NCI-H2171 treated with DMSO at 0.1 percent for 48 hours (cell line): Measurements from ENCODE around the gene ZFX.
A peak's percentile ranks its signal among the peaks of the same experiment; 100 is the strongest.

ENCODE experiments used
- DNase-seq: peaks from one replicate; lab custom pipeline; 2025; lab: John Stamatoyannopoulos, UW

Gene ZFX

DNA sequence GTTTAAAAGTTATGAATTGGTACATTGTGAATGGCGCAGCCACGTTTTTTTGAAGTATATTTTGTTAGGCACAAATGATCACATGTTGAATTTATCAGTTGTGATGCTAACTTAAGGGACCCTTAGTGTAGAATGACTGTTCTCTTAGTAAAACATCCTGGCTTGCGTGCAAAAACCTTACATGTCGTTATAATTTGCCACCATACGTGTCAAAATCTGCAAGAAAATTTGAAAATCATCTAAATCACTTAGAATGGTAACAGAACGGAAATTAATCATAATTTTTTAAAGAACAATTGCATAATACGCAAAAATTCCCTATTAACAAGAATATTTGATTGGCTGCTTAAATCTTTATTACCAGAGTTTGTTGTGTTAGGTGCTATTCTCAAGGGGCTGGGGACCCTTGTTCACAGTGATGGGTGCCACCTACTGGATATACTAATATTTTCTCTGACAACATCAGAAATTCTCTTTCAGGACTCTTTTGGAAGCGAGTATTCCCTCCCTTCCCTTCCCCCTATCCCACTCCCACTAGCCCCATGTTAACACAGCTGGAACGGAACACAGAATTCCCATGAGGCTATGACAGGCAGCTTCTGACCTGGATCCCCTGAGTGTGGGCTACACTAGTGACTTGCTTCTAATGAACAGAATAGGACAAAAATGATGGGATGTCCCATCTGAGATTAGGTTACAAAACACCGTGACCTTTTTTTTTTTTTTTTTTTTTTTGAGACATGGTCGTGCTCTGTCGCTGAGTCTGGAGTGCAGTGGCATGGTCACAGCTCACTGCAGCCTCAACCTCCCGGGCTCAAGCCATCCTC lies 92.5 kb downstream of the ZFX start:
- DNase-seq, result peak; percentile 23

DNA sequence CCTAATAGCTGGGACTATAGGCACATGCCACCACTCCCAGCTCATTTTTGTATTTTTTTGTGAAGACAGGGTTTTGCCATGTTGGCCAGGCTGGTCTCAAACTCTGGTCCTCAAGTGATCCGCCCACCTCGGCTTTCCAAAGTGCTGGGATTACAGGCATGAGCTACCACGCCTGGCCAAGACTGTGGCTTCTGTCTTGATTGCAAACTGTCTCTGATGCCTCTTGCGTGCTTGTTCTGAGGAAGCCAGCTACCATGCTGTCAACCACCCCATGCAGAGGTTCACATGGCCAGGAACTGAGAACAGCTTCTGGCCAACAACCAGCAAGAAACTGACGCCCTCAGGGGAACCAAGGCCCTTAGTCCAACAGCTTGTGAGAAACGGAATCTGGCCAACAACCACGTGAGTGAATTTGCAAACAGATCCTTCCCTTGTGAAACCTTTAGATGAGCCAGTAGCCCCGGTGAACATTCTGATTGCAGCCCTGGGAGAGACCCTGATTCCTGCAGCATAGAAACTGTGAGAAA lies 93.2 kb downstream of the ZFX start:
- no peak for DNase-seq

DNA sequence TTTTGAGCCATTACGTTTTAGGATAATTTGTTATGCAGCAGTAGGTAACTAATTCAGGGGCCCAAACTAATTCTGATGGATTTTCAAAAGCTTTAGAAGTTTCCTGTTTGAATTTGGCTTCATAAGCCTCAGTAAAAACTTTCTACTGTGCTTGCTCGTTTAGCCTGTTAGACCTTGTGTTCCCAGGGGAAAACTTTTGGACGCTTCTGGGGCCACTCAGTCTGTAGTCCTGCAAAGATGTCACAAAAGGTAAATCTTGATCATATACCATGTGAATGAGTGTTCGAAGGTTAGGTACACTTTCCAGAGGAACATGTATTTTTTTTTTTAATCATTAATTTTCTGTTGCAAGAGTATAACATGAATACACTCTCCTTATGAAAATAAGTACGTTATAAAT lies 93.7 kb downstream of the ZFX start:
- no peak for DNase-seq

DNA sequence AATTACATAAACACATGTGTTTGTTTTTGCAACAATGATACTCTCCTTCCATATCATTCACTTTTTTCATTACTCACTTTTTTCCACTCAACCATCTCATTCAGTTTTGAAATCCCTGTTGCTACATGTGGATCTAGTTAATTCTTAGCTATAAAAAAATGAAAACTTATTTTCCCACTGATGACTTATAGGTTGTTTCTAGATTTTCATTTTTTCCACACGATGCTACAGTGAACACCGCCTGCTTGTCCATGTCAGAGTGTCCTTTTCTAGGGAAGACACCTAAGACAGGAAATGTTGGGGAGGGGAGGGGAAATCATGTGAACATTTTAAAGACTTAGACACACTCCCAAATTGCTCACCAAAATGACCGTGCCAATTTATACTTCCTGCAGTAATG lies 94.2 kb downstream of the ZFX start:
- no peak for DNase-seq

DNA sequence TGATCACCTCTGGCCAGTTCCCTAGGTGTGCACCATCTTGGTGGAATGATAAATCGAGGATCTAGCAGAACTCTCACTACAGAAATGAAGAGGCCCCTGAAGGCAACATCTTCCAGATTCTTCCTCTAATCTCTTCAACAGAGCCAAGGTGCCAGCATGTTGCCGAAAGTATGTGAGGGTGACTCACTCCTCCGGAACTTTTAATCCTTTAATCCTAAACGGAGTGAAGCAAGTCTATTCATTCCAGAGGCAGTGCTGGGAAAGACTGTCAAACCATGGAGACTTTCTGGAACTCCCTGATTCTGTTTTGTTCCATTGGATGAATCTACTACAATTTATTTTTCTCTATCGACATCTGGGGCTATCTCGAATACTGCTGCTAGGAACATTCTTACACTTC lies 95.7 kb downstream of the ZFX start:
- no peak for DNase-seq

DNA sequence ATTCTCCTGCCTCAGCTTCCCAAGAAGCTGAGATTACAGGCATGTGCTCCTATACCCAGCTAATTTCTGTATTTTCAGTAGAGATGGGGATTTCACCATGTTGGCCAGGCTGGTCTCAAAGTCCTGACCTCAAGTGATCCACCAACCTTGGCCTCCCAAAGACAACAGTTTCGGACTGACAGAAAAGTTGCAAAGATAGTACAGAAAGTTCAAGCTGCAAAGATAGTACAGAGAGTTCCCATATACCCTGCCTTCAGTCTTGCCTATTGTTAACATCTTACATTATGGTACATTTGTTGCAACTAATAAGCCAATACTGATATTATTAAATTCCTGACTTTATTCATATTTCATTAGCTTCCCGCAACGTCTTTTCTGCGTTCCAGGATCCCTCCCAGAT lies 98.5 kb downstream of the ZFX start:
- no peak for DNase-seq

DNA sequence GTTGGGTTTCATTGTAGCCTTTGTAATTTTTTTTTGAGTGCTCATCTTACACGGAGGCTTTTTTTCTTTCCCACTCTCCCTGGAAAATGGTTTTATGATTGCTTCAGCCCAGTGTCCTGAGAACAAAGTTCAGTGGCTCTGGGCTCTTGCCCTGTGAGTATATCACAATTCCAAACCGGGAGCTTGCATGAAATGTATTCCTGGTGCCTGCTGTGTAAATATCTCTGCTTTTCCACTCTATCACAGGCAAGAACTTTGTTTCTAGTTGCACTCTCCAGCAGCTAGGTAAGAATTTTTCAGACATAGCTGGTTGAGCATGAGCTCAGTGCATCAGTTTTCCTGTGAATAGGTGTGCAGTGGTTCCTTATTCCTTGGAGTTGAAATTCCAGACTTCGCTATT lies 103.5 kb downstream of the ZFX start:
- no peak for DNase-seq

DNA sequence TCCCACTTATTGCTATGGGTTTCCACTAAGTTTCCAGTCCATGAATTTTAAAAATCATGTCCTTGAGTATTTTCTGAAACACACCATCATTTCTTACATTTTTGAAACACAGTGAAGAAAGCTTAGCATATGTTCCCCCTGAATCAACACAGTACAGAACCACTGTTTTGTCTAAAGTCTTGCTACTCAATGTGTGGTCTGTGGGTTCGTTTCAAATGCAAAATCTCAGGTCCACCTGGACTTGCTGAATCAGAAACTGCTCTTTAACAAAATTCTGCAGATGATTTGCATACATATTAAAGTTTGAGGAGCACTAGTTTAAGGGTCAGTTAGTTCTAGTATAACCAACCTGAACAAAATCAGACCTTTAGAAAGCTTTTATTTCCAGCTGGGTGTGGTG lies 103.9 kb downstream of the ZFX start:
- DNase-seq, result no peak

DNA sequence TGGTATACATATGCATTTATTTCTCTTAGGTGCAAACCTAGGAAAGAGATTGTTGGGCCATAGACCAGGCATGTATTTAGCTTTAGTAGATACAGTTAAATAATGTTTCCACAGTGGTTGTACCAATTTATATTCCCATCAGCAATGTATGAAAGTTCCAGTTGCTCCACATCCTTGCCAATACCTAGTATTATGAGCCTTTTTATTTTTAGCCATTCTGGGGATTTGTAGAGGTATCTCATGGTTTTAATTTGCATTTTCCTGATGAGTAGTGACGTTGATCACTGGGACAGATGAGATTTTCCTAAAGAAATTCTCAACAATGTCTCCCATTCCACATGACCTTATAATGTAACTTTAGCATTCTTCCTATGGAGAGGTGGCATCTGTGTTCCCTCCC lies 107.5 kb downstream of the ZFX start:
- no peak for DNase-seq

DNA sequence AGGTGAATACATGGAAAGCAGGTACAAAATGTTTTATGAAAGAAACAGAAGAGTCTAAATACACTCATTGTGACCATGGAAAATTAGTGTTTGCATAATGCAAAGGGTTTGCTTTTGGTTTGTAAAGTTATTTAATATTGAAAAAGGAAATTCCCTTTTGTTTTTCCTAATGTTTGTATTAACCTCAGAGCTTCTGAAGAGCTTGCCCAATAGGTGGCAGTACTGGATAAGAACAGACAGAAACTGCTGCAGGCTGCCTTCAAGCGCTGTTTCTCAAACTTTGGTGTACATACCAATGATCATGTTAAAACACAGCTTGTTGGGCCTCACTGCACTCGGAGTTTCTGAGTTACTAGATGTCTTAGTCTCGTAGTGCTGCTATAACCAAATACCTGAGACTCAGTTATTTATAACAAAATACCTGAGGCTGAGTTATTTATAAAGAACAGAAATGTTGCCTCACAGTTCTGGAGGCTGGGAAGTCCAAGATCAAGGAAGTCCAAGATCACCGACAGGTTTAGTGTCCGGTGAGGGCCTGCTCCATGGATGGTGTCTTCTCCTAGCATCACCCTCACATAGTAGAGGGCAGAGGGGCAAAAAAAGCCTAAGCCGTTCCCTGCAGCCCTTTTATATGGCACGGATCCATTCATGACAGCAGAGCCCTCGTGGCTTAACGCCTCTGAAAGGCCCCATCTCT lies 110.2 kb downstream of the ZFX start:
- DNase-seq, result peak; percentile 3

DNA sequence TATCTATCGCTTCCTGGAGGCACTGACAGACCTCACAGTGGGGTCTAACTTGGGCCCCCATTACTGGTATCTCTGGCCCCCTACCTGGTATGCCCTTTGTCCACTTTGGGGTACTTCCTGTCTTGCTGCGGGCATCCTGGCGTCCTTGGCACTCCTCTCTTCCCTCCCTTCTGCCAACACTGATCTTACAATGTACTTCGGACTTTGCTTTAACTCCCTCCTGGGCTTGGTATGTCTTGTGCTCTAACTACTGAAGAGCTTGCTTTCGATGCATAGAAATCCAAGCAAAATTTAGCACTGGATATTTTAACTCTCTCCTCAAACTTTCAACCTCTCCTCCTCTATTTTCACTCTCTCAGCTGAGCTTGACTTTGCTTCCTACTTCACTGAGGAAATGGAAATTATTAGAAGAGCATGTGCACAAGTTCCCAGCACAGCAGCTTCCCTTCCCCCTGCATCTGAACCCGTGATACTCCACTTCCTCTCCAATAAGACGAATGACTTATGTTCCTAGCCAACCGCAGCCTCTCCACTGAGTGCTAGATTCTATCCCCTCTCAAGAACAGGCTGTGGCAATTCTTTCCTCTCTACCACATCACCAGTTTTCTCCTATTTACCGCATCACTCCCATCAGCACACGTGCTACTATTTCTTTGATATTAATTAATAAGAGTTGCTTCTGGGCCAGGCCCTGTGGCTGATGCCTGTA lies 111.5 kb downstream of the ZFX start:
- DNase-seq, result no peak

DNA sequence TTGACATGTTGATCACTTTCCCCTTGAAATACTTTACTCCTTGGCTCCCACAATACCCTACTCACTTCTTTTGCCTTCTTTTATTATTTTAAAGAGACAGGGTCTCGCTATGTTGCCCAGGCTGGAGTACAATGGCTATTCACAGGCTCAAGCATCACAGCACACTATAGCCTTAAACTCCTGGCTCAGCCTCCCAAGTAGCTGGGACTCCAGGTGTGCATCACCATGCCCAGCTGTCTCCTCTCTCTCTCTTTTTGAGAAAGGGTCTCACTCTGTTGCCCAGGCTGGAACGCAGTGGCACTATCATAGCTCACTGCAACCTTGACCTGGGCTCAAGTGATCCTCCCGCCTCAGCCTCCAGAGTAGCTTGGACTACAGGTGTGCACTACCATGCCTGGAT lies 112.8 kb downstream of the ZFX start:
- no peak for DNase-seq

DNA sequence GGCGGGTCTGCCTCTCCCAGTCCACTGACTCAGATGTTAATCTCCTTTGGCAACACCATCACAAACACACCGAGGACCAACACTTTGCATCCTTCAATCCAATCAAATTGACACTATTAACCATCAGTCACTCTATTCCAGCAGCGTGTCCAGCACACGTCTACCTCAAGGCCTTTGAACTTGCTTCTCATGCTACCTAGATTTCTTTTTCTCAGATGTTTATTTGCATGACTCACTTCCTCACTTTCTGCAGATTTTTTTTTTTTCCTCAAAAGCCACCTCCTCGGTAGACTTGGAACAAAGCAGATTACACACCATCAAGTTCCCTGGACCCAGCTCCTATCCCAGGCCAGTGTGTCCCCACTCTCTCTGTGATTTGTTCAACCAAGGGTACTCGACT lies 114.9 kb downstream of the ZFX start:
- no peak for DNase-seq
